Mammary epithelial cell (primary cell): ENCODE results near the gene LYRM4.

Experiments used
- CTCF ChIP-seq, 2 donors: IDR thresholded peaks in 1 of 2; conservative IDR thresholded peaks in 1 of 2; 2 replicates each; pipeline ENCODE4 v1.5.1; 2011 to 2012; ENCODE audit warnings: inconsistent platforms in 2 of 2, low read length in 2 of 2, mild to moderate bottlenecking in 2 of 2, control low read depth in 1 of 2, low read depth in 1 of 2; ENCODE audit not compliant: insufficient read depth in 1 of 2; ENCODE audit errors: extremely low read depth in 1 of 2
- EZH2 ChIP-seq: IDR thresholded peaks from 2 replicates; pipeline ENCODE4 v1.6.1; 2012; ENCODE audit warnings: low read length, inconsistent platforms, borderline replicate concordance

GRCh38 chr6:5083307-5083583 is 177.5 kb downstream of the LYRM4 start:
- TF ChIP-seq EZH2 (no peak), CTCF (conservative IDR thresholded peaks at IDR 0.05 in 1 of 2, IDR thresholded peaks at IDR 0.05 in 1 of 2; ENCODE audit: extremely low read depth in 1 of 2, insufficient read depth in 1 of 2, low read depth in 1 of 2, low read length in 2 of 2) (no peak)
